Thyroid gland (tissue), 4 donors: Measurements from ENCODE around the gene BCKDHB. TPM values are rescaled to one million over a fixed set of nuclear protein-coding genes. Genes with fewer than 3 reads are reported as not detected.

Source experiments
- DNase-seq, 2 donors: peaks; one replicate each; pipeline ENCODE4 v3.0.0-alpha.2; 2019
- H3K27ac ChIP-seq, 3 donors: fragments of 200-600 bp; sonication (generic); 1 replicate in 2 of 3; 2 replicates in 1 of 3; pipeline ENCODE4 v1.5.1; 2016 to 2019; ENCODE audit warnings: mild to moderate bottlenecking in 1 of 3, moderate library complexity in 1 of 3
- H3K27me3 ChIP-seq: fragments of 200-600 bp; sonication (generic); one replicate; pipeline ENCODE4 v1.5.1; 2019
- H3K36me3 ChIP-seq, 2 donors: fragments of 200-600 bp; sonication (generic); one replicate each; pipeline ENCODE4 v1.5.1; 2016 to 2019
- H3K4me1 ChIP-seq, 2 donors: fragments of 200-600 bp; sonication (generic); one replicate each; pipeline ENCODE4 v1.5.1; 2017 to 2019
- H3K4me3 ChIP-seq, 3 donors: fragments of 200-600 bp; sonication (generic); replicated peaks in 1 of 3; 1 replicate in 2 of 3; 2 replicates in 1 of 3; pipeline ENCODE4 v1.5.1; 2016; ENCODE audit warnings: mild to moderate bottlenecking in 1 of 3
- H3K9me3 ChIP-seq: fragments of 200-600 bp; sonication (generic); one replicate; pipeline ENCODE4 v1.5.1; 2017
- CTCF ChIP-seq, 6 experiments: fragments of 200-600 bp in 3 of 6; fragments of 450-650 bp in 3 of 6; sonication (generic) in 3 of 6; IDR thresholded peaks; one replicate each; pipeline ENCODE4 v1.5.1; 2016 to 2019; ENCODE audit warnings: antibody characterized with exemption in 6 of 6, mild to moderate bottlenecking in 2 of 6, inconsistent platforms in 1 of 6, moderate library complexity in 1 of 6
- POLR2A ChIP-seq, 2 donors: fragments of 450-650 bp; IDR thresholded peaks; one replicate each; pipeline ENCODE4 v1.6.1; 2017; ENCODE audit warnings: antibody characterized with exemption in 2 of 2, mild to moderate bottlenecking in 2 of 2, moderate library complexity in 1 of 2
- WGBS, 2 donors: methylation state at CpG; one replicate each; pipeline ENCODE4 v1.1.5; 2017; 5-methylcytosine and 5-hydroxymethylcytosine counted together
- intact Hi-C: fragments of 100-400 bp; cut with DNase I; formaldehyde crosslinking; loops from one replicate; pipeline ENCODE4 v1.15.1; 2023
- total RNA-seq, 4 donors: library from RNA; depleted of rRNA; stranded (reverse); fragments of >200 nt; gene quantifications; one replicate each; pipeline ENCODE4 v1.2.3, GENCODE V29; 2016

BCKDHB gene
- total RNA-seq, 4 donors from 2014 or later = 16.7 to 36.9 (median 24.4) TPM

GRCh38 chr6:80357674-80358073, 251.2 kb downstream of the BCKDHB start:
- DNase-seq = no peak
- no peaks in the 10 kb centered on the region for H3K4me1 ChIP-seq
- no peaks in the 10 kb centered on the region for H3K27me3 ChIP-seq
- 88 to 89% methylated on average over 2 of the region's 2 CpGs for WGBS, 2 donors
- H3K9me3 ChIP-seq = no peaks in the 10 kb centered on the region
- H3K27ac ChIP-seq = no peak overlapping the region
- no peaks in the 10 kb centered on the region for H3K36me3 ChIP-seq
- TF ChIP-seq POLR2A (IDR thresholded peaks at IDR 0.05) (no peak), CTCF (IDR thresholded peaks at IDR 0.05) (no peak)
- no peak overlapping the region for H3K4me3 ChIP-seq
- intact Hi-C loops = no loop called here

- 89 to 93% methylated on average over 3 of the region's 3 CpGs for WGBS, 2 donors
- Histone ChIP-seq H3K9me3 (no peaks in the 10 kb centered on the region), H3K4me1 (peaks cover 0 to 5% of the 10 kb centered on the region in 2 donors), H3K36me3 (no peaks in the 10 kb centered on the region), H3K27me3 (no peaks in the 10 kb centered on the region), H3K4me3 (no peak overlapping the region), H3K27ac (no peak overlapping the region)
- TF ChIP-seq POLR2A (IDR thresholded peaks at IDR 0.05) (no peak), CTCF (IDR thresholded peaks at IDR 0.05) (no peak)
- intact Hi-C loops = no loop called here
- DNase-seq = no peak
Measured at GRCh38 chr6:80363501-80364122, 257.1 kb downstream of the BCKDHB start.

- no peak overlapping the region for H3K27ac ChIP-seq
- intact Hi-C loops = no loop called here
- no peaks in the 10 kb centered on the region for H3K9me3 ChIP-seq
- peaks cover 0 to 5% of the 10 kb centered on the region in 2 donors for H3K4me1 ChIP-seq
- DNase-seq = no peak
- H3K4me3 ChIP-seq = no peak overlapping the region
- no peak for TF ChIP-seq CTCF (IDR thresholded peaks at IDR 0.05)
- TF ChIP-seq POLR2A (IDR thresholded peaks at IDR 0.05) = no peak
- 76 to 84% methylated on average over 3 of the region's 3 CpGs for WGBS, 2 donors
- H3K27me3 ChIP-seq = no peaks in the 10 kb centered on the region
- H3K36me3 ChIP-seq = no peaks in the 10 kb centered on the region
Measured at GRCh38 chr6:80364149-80364548, 257.7 kb downstream of the BCKDHB start.

GRCh38 chr6:80366051-80366450, 259.6 kb downstream of the BCKDHB start:
- Histone ChIP-seq H3K9me3 (no peaks in the 10 kb centered on the region), H3K4me1 (peaks cover 0 to 5% of the 10 kb centered on the region in 2 donors), H3K4me3 (no peak overlapping the region), H3K27ac (no peak overlapping the region), H3K36me3 (no peaks in the 10 kb centered on the region), H3K27me3 (no peaks in the 10 kb centered on the region)
- intact Hi-C loops = no loop called here
- no peak for TF ChIP-seq POLR2A (IDR thresholded peaks at IDR 0.05)
- no peak for TF ChIP-seq CTCF (IDR thresholded peaks at IDR 0.05)
- 78 to 80% methylated on average over 4 of the region's 4 CpGs for WGBS, 2 donors
- DNase-seq = no peak

GRCh38 chr6:80366714-80367113, 260.2 kb downstream of the BCKDHB start:
- intact Hi-C loops = no loop called here
- DNase-seq = peak; percentile 58 to 79

More at GRCh38 chr6:80366714-80367113, 260.2 kb downstream of the BCKDHB start:
- Histone ChIP-seq H3K27ac (no peak overlapping the region), H3K4me3 (no peak overlapping the region), H3K36me3 (no peaks in the 10 kb centered on the region), H3K9me3 (no peaks in the 10 kb centered on the region), H3K4me1 (peaks cover 0 to 5% of the 10 kb centered on the region in 2 donors), H3K27me3 (no peaks in the 10 kb centered on the region)
- TF ChIP-seq CTCF (IDR thresholded peaks at IDR 0.05) = no peak
- TF ChIP-seq POLR2A (IDR thresholded peaks at IDR 0.05) = no peak
